GM10248 (cell line): ENCODE data around the gene KDM1B.

Experiments used
- CTCF ChIA-PET: fragments of 300-600 bp; sonication (Branson Sonifier 250); formaldehyde crosslinking; extraction: SDS; loops from one replicate; lab custom pipeline; 2021; ENCODE audit warnings: antibody characterized with exemption; lab: Yijun Ruan, JAX
- POLR2A ChIA-PET: fragments of 350-650 bp; sonication (Branson Sonifier 250); formaldehyde crosslinking; extraction: SDS; loops from one replicate; lab custom pipeline; 2020; ENCODE audit warnings: antibody characterized with exemption; lab: Yijun Ruan, JAX
- DNase-seq: peaks from one replicate; pipeline ENCODE4 v3.0.0; 2012; ENCODE audit errors: extremely low spot score
- TF ChIP-seq, protein P1 (sequence below): IDR thresholded peaks from 2 replicates; pipeline ENCODE4 v1.5.1; 2012; ENCODE audit warnings: mild to moderate bottlenecking, low read depth; ENCODE audit errors: extremely low read depth, missing control alignments, control extremely low read depth

Gene KDM1B

DNA sequence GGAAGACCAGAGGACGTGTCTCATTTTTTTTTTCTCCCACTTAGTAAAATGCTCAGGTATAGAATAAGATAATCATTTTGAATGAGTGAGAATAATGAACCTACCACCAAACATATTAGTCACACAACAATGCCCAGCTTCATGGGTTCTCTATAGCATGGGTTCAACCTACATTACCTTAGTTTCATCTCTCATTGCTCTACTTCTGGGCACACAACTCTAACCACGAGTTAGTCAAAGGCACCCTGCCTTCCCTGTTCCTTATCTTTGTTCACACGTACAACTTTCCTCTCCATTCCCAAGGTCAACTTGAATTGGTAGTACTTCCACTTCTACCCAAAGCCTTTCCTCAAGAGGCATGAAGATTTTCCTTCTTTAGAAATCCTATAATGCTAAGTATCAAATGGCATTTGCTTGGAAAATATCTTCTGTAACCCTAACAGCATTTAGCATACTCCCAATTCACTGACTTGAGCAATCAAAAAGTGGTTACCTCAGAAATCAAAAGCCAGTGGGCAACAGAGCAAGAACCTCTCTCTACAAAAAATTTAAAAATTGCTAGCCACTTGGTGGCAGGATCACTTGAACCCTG, 88.2 kb downstream of the KDM1B start:
- ChIA-PET CTCF (no interaction called here), POLR2A (no interaction called here)
- no peak for DNase-seq
- TF ChIP-seq, protein P1, sequence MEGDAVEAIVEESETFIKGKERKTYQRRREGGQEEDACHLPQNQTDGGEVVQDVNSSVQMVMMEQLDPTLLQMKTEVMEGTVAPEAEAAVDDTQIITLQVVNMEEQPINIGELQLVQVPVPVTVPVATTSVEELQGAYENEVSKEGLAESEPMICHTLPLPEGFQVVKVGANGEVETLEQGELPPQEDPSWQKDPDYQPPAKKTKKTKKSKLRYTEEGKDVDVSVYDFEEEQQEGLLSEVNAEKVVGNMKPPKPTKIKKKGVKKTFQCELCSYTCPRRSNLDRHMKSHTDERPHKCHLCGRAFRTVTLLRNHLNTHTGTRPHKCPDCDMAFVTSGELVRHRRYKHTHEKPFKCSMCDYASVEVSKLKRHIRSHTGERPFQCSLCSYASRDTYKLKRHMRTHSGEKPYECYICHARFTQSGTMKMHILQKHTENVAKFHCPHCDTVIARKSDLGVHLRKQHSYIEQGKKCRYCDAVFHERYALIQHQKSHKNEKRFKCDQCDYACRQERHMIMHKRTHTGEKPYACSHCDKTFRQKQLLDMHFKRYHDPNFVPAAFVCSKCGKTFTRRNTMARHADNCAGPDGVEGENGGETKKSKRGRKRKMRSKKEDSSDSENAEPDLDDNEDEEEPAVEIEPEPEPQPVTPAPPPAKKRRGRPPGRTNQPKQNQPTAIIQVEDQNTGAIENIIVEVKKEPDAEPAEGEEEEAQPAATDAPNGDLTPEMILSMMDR, result no peak

DNA sequence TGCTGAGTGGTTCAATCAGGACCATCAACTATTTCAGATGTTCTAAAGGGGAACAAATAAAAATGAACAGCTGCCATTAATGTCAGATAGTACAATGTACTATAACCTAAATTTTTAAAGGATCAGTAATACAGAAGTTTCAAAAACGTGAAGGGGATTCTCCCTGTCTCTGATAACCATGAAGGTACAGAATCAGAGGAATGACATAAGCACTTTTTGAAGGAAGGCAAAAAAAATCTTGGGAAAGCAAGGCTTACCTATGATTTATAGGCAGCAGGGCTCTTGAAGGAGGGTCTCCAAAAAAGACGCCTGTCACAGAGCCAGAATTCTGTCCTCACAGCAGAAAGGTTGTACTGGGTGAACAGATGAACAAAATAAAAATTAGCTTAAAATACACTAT, 89.0 kb downstream of the KDM1B start:
- ChIA-PET CTCF (no interaction called here), POLR2A (no interaction called here)
- no peak for DNase-seq
- TF ChIP-seq, protein P1, result no peak

DNA sequence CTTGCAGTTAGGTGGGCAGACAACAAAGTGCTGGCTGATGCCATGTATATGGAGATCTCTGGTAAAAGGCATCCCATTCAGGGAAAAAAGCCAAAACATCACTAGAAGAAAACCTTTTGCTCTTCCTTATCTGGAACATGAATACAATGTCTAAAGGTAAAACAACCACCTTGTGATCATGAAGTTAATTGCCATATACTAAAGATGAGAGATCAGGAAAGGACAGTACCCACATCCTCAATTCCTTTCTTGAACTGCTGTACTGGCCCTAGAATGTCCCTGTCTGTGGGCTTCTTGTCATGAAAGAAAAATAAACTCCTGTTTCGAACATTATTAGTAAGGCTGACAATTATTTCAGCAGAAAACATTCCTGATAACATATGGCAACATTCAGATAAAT, 89.9 kb downstream of the KDM1B start:
- ChIA-PET CTCF (no interaction called here), POLR2A (no interaction called here)

DNA sequence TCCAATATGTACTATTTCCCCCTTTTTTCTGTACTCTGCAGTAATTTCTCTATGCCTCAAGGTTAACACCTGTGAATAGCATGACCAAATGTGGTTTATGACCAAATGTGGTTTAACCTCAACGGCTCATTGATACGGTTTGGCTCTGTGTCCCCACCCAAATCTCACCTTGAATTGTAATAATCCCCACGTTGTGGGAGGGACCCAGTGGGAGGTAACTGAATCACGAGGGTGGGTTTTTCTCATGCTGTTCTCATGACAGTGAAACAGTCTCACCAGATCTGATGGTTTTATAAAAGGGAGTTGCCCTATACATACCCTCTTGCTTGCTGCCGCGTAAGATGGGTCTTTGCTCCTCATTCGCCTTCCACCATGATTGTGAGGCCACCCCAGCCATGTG, 90.4 kb downstream of the KDM1B start:
- TF ChIP-seq, protein P1, result no peak
- no peak for DNase-seq
- ChIA-PET POLR2A (no interaction called here), CTCF (no interaction called here)

More for the DNA sequence above, 89.9 kb downstream of the KDM1B start:
- no peak for DNase-seq
- TF ChIP-seq, protein P1, result no peak

DNA sequence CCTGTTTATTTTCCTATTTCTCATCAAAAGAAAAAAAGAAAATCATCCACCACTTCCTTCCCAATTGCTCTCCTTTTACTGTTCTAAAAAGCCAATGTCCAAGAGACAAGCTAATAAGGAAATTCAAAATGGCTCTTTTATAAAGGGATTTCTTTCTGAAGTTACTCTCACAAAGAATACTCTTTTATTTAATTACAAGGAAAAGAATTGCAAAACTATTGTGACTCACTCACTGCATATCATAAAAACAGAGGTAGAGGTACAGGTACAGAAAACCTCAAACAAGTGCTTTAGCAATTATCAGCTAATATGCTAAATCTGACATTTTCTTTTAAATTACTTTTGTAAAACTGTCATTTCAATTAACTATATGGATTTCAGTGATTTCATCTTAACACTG, 91.0 kb downstream of the KDM1B start:
- ChIA-PET POLR2A (no interaction called here), CTCF (no interaction called here)
- TF ChIP-seq, protein P1, result no peak
- no peak for DNase-seq

DNA sequence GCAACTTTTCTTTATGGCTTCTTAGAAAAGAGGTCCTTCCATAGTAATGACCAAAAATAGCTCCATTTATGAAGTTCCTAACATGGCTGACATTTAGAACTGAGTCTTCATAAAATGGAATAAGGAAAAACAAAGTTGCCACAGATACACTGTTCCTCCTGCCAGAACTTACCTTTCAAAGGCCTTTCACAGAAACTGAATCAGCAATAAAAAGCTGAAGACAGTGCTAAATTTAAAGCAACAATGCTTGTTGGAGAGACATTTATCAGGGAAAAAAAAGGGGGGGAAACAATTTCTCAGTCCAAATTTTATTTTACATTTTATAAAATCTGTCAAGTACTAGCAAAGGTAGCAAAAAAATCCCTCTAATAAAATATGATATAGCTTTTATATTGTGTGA, 91.8 kb downstream of the KDM1B start:
- TF ChIP-seq, protein P1, result no peak
- POLR2A ChIA-PET, result no interaction called here
- CTCF ChIA-PET, result no interaction called here
- DNase-seq, result no peak
